Right ventricle myocardium inferior (tissue), 1 donor: ENCODE results near the gene FGD5. TPM values are rescaled to one million over a fixed set of nuclear protein-coding genes. Genes with fewer than 3 reads are reported as not detected.

Source experiments
- ATAC-seq: fragments of 200-7000 bp; cut with Tn5 transposase; one replicate; pipeline ENCODE4 v1.9.1; 2020; ENCODE audit warnings: mild to moderate bottlenecking, moderate library complexity
- DNase-seq: peaks from one replicate; pipeline ENCODE4 v3.0.0; 2021; ENCODE audit errors: missing footprints
- intact Hi-C: fragments of 100-400 bp; cut with DNase I; formaldehyde crosslinking; loops from one replicate; pipeline ENCODE4 v1.11.0; 2022
- total RNA-seq: library from RNA; stranded (reverse); fragmentation: NEBNext Ultra II Directional; extraction: Animal tissue kit (Norgen Biotek cat#: 25700); gene quantifications from one replicate; pipeline ENCODE4 v1.2.1, GENCODE V29; 2021
- donor health status: DM: no; HTN: yes; CAD: no; lungs with severe emphysema.

The FGD5 gene
- total RNA-seq, 1 donor from 2014 or later: 16.5 TPM

- DNase-seq (no peak), ATAC-seq (no peak)
- intact Hi-C loops: no loop called here
Measured at GRCh38 chr3:14861446-14862302, 42.9 kb downstream of the FGD5 start.

GRCh38 chr3:14862303-14862660 lies 43.5 kb downstream of the FGD5 start:
- no peak for DNase-seq
- no peak for ATAC-seq
- intact Hi-C loops: no loop called here

GRCh38 chr3:14862661-14863230 lies 44.0 kb downstream of the FGD5 start:
- intact Hi-C loops: no loop called here
- no peak for DNase-seq
- ATAC-seq: no peak

DNA sequence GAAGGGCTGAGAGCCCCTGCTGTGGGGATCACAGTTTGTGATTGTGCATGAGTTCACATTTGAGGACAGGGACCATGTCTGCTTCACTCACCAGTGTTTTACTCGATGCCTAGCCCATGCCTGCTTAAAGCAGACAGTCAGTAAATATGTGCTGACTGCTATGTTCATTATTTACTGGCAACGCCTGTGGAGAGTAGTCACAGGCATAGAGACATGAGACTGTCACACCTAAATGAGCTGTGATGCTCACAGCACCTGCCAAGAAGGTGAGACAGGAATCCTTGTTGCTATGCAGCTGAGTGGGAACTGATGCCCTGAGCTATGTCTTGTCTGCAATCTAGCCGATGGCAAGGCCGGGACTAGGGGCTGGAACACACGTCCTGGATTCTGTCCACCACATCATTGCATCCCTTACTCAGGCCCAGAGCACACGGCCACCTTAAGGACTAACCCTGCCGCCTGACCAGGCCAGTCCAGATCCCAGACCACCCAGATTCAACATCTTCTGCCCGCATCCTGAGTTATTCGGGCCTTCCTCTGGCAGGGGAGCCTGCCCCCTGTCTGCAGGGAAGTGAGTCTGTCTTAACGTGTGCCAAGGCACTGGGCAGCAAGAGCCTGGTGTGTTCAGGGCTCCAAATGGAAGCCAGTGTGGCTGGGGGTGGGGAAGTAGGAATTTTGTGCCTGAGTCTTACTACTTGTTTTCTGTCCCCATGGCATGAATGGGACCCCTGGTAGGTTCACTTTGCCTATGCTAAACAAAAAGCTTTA lies 44.8 kb downstream of the FGD5 start:
- intact Hi-C loops: no loop called here
- DNase-seq (no peak), ATAC-seq (no peak)

GRCh38 chr3:14864131-14864530 lies 45.4 kb downstream of the FGD5 start:
- DNase-seq (no peak), ATAC-seq (no peak)
- intact Hi-C loops: no loop called here

DNA sequence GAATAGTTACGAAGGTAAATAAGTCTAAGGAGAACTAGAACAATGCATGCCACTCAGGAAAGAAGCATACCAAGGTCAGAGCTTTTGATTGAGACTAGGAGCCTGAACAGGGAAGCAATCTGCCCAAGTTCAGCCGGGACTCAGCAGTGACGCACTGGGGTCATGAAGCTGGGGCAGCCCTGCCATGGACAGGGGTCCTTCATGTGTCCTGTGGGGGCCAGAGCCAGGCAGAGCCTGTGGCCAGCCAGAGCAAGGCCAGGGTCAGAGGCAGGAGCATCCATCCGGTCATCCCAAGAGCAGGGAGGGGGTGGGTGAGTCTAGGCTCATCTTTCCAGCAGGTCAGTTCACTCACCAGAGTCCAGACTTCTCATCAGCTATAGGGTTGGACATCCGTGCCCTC lies 47.9 kb downstream of the FGD5 start:
- DNase-seq (no peak), ATAC-seq (no peak)
- intact Hi-C loops: no loop called here

DNA sequence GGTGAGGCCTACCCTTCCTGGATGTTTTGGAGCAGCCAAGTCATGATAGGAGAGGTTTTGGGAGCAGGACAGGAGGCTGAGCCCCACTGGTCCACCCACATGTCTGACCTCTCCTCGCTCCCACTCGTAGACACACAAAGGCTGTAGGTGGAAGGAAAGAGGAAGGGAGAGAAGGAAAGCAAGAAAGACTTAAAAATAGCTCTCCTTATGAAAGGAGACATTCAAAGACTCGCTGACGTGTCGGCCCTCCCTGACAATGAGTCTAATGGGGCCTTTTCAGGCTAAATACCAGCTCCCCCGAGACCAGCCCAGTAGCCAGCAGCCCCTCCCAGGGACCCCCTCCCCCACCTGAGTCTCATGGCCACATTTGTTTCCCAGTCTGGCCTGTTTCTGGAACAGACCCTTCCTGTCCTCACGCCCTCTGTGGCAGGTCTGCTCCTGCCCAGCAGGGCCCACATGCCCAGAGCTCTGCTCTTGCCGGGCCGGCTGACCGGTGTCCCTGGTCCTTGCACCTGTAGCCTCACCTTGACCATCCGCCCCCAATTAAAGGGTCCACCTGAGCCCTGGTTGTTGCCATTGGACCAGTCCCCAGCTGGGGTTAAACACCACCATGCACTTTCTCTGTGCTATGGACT lies 49.3 kb downstream of the FGD5 start:
- ATAC-seq: no peak
- intact Hi-C loops: no loop called here

GRCh38 chr3:14869917-14870782 lies 51.4 kb downstream of the FGD5 start:
- intact Hi-C loops: no loop called here
- ATAC-seq: peak; percentile 29
- no peak for DNase-seq

More for the DNA sequence above, 49.3 kb downstream of the FGD5 start:
- DNase-seq: no peak

- ATAC-seq: no peak
- intact Hi-C loops: no loop called here
- DNase-seq: no peak
Measured at GRCh38 chr3:14870783-14871060, 52.0 kb downstream of the FGD5 start.

- no peak for ATAC-seq
- intact Hi-C loops: no loop called here
Measured at GRCh38 chr3:14871456-14872200, 52.9 kb downstream of the FGD5 start.

DNA sequence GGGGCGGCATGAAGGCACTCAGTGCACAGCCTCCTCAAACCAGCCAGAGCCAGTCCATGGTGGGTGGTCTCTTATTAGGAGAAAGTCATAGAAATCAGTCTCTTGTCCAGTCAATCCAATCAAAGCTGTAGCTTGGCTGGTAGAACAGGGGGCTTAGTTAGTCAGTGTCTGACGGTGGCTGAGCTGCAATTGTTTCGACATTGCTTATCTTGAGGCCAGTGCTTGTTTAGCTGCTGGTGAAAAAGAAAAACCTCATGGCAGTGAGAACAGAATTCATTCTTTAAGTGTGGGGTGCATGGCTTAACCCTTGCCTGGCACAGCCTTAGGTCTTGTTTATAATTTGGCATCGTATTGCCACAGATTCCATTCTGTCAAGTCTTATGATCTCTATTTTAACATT lies 53.9 kb downstream of the FGD5 start:
- no peak for DNase-seq
- intact Hi-C loops: no loop called here
- ATAC-seq: no peak

More at GRCh38 chr3:14871456-14872200, 52.9 kb downstream of the FGD5 start:
- DNase-seq: no peak

- DNase-seq: no peak
- ATAC-seq: no peak
- intact Hi-C loops: no loop called here
Measured at GRCh38 chr3:14874784-14875183, 56.0 kb downstream of the FGD5 start.

DNA sequence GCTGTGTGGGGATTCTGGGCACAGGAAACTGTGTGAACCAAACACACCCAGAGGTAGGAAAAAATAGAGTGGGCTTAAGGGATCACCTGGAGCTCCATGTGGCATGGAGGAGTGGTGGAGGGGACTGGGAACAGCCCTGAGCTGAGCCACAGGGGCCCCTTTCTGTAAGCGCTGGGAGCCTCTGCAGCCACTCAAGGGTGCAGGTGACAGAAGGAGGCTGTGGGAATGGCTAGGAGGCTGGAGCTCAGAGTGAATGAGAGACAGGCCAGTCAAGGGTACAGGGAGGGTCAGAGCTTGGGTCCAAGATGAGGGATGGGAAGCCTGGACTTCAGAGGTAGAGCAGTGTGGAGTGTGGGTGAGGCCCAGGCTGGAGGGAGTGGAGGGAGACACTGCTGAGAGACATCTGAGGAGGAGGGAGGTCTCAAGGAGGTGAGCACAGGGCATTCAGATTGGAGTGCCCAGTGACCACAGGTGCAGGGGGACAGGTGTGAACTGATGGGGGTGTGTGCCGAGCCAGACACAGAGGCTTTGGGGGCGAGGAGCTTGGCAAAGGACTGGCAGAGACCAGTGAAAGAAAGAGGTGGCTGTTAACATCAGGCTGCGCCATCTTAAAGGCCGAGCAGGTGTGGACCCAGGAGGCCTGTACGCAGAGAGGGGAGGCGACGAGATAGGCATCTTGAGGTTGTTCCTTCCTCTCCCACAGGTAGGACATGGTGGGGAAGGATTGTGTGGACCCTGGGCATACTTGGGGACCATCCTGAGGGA lies 56.8 kb downstream of the FGD5 start:
- no peak for ATAC-seq
- no peak for DNase-seq
- intact Hi-C loops: no loop called here

- peak; percentile 40 for ATAC-seq
- intact Hi-C loops: no loop called here
- no peak for DNase-seq
Measured at GRCh38 chr3:14876921-14877333, 58.2 kb downstream of the FGD5 start.

DNA sequence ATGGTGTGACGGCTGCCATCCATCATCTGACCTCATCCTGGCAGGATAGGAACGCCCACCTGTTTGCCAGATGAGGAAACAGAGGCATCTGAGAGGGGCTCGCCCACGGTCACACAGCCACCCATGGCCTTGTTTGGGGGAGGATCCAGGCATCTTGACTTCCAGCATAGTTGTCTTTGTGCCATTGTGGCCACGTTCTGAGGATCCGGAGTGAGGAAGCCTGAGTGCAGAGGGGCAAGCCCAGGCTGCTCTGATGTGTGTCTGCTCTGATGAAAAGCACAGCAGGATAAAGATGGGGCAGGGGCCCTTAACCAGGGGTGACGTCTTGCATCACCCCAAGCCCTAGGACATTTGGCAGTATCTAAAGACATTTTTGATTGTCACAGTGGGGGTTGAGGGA lies 58.7 kb downstream of the FGD5 start:
- no peak for ATAC-seq

GRCh38 chr3:14879211-14879874 lies 60.6 kb downstream of the FGD5 start:
- no peak for ATAC-seq

More for the DNA sequence above, 58.7 kb downstream of the FGD5 start:
- intact Hi-C loops: no loop called here
- DNase-seq: no peak

More at GRCh38 chr3:14879211-14879874, 60.6 kb downstream of the FGD5 start:
- intact Hi-C loops: no loop called here
- no peak for DNase-seq
